B cell (primary cell): ENCODE measurements around the gene ULK4. TPM values are rescaled to one million over a fixed set of nuclear protein-coding genes. Genes with fewer than 3 reads are reported as not detected.
A peak's percentile ranks its signal among the peaks of the same experiment; 100 is the strongest.

Experiments
- ATAC-seq: fragments of 200-7000 bp; cut with Tn5 transposase; one replicate; pipeline ENCODE4 v1.10.0; 2021; ENCODE audit warnings: low read depth, mild to moderate bottlenecking, moderate number of reproducible peaks, moderate library complexity
- CTCF ChIA-PET: fragments of 350-600 bp; sonication (Branson Sonifier 250); formaldehyde crosslinking; loops from one replicate; lab custom pipeline; 2021; ENCODE audit warnings: antibody characterized with exemption, inconsistent platforms; lab: Charles Lee
- POLR2A ChIA-PET: fragments of 350-600 bp; sonication (Branson Sonifier 250); formaldehyde crosslinking; loops from one replicate; lab custom pipeline; 2021; ENCODE audit warnings: antibody characterized with exemption; lab: Charles Lee
- DNase-seq: peaks from one replicate; pipeline ENCODE4 v3.0.0; 2013
- H2AFZ ChIP-seq: 2 replicates; pipeline ENCODE4 v1.6.1; 2012; ENCODE audit warnings: mild to moderate bottlenecking, low read depth, low read length; ENCODE audit not compliant: insufficient read depth, poor library complexity, severe bottlenecking
- H3K27ac ChIP-seq, 2 donors: 1 replicate in 1 of 2; 2 replicates in 1 of 2; pipeline ENCODE4 v1.5.1; 2012 to 2013; ENCODE audit warnings: low read length in 2 of 2, mild to moderate bottlenecking in 2 of 2, moderate library complexity in 1 of 2
- H3K27me3 ChIP-seq, 4 experiments: fragments of 200-600 bp in 1 of 4; sonication (generic) in 1 of 4; replicated peaks in 1 of 4; 1 replicate in 2 of 4; 2 replicates in 2 of 4; pipeline versions ENCODE4 v1.6.1 to v1.7.0; 2013 to 2016; ENCODE audit warnings: low read length in 3 of 4, mild to moderate bottlenecking in 2 of 4, mixed read lengths in 1 of 4, moderate library complexity in 1 of 4; ENCODE audit not compliant: insufficient read depth in 4 of 4, control insufficient read depth in 3 of 4; ENCODE audit errors: control extremely low read depth in 1 of 4
- H3K36me3 ChIP-seq, 2 experiments: replicated peaks in 1 of 2; 1 replicate in 1 of 2; 2 replicates in 1 of 2; pipeline versions ENCODE4 v1.6.1 to v1.7.1; 2013; ENCODE audit warnings: low read length in 1 of 2; ENCODE audit not compliant: insufficient read depth in 2 of 2, control insufficient read depth in 1 of 2; ENCODE audit errors: control extremely low read depth in 1 of 2, extremely low read depth in 1 of 2
- H3K4me1 ChIP-seq, 2 donors: fragments of 200-600 bp in 1 of 2; sonication (generic) in 1 of 2; 1 replicate in 1 of 2; 2 replicates in 1 of 2; pipeline versions ENCODE4 v1.5.1 to v1.6.1; 2013 to 2017; ENCODE audit warnings: low read length in 2 of 2; ENCODE audit not compliant: control insufficient read depth in 2 of 2, insufficient read depth in 2 of 2
- H3K4me2 ChIP-seq: replicated peaks from 2 replicates; pipeline ENCODE3; 2012; ENCODE audit warnings: mild to moderate bottlenecking, low read depth, low read length; ENCODE audit not compliant: poor library complexity, severe bottlenecking
- H3K4me3 ChIP-seq, 5 experiments: fragments of 200-600 bp in 1 of 5; sonication (generic) in 1 of 5; 1 replicate in 3 of 5; 2 replicates in 2 of 5; pipeline versions ENCODE4 v1.5.1 to v1.7.0; 2011 to 2016; ENCODE audit warnings: low read length in 4 of 5, mild to moderate bottlenecking in 4 of 5, low read depth in 2 of 5, control low read depth in 1 of 5, moderate library complexity in 1 of 5; ENCODE audit not compliant: insufficient read depth in 1 of 5; ENCODE audit errors: control extremely low read depth in 1 of 5, extremely low read depth in 1 of 5
- H3K79me2 ChIP-seq: fragments of 200-600 bp; sonication (generic); one replicate; pipeline ENCODE4 v1.6.0; 2016; ENCODE audit warnings: low read length; ENCODE audit not compliant: control insufficient read depth, insufficient read depth
- H3K9ac ChIP-seq: fragments of 200-600 bp; sonication (generic); 2 replicates; pipeline ENCODE4 v1.6.1; 2017; ENCODE audit warnings: mild to moderate bottlenecking, low read length, moderate library complexity
- H3K9me3 ChIP-seq, 3 donors: one replicate each; pipeline versions ENCODE4 v1.6.1 to v1.7.1; 2013; ENCODE audit warnings: low read length in 2 of 3; ENCODE audit not compliant: control insufficient read depth in 2 of 3, insufficient read depth in 1 of 3; ENCODE audit errors: control extremely low read depth in 1 of 3
- H4K20me1 ChIP-seq: 2 replicates; pipeline ENCODE4 v1.6.0; 2012; ENCODE audit warnings: mild to moderate bottlenecking, low read length; ENCODE audit not compliant: insufficient read depth, control insufficient read depth, poor library complexity, severe bottlenecking
- H3K27ac Mint-ChIP-seq: one replicate; pipeline ENCODE4 v1.8.0; 2021; ENCODE audit warnings: mixed read lengths
- H3K27me3 Mint-ChIP-seq: one replicate; pipeline ENCODE4 v1.8.0; 2021; ENCODE audit warnings: mixed read lengths
- H3K4me1 Mint-ChIP-seq: one replicate; pipeline ENCODE4 v1.8.0; 2021; ENCODE audit warnings: mixed read lengths
- H3K4me3 Mint-ChIP-seq: one replicate; pipeline ENCODE4 v1.8.0; 2021; ENCODE audit warnings: mixed read lengths
- H3K9me3 Mint-ChIP-seq: one replicate; pipeline ENCODE4 v1.8.0; 2022; ENCODE audit warnings: mixed read lengths; ENCODE audit not compliant: insufficient read depth
- EZH2 ChIP-seq: IDR thresholded peaks from 2 replicates; pipeline ENCODE4 v1.6.1; 2012; ENCODE audit warnings: borderline replicate concordance, low read depth, mild to moderate bottlenecking, moderate library complexity, low read length; ENCODE audit not compliant: insufficient read depth, poor library complexity, severe bottlenecking
- WGBS: methylation state at CpG from one replicate; pipeline ENCODE4 v1.1.5; 2013; ENCODE audit warnings: missing lambda C conversion rate; ENCODE audit not compliant: insufficient coverage; 5-methylcytosine and 5-hydroxymethylcytosine counted together
- intact Hi-C: fragments of 100-400 bp; cut with micrococcal nuclease; formaldehyde crosslinking; loops from one replicate; pipeline ENCODE4 v1.10.0; 2022
- polyA plus RNA-seq: library from polyadenylated mRNA; depleted of rRNA; stranded (reverse); fragments of >200 nt; gene quantifications from 2 replicates; pipeline ENCODE4 v1.2.3, GENCODE V29; 2012
- total RNA-seq, 2 donors: library from RNA; stranded (reverse); fragments of 120-200 nt in 1 of 2; gene quantifications; 1 replicate in 1 of 2; 2 replicates in 1 of 2; pipeline versions ENCODE4 v1.2.3 to v1.2.4, GENCODE V29; 2013 to 2022
- TF ChIP-seq, protein P1 (sequence below): fragments of 200-600 bp; IDR thresholded peaks from one replicate; pipeline ENCODE4 v1.8.0; 2022; ENCODE audit warnings: antibody characterized with exemption, mild to moderate bottlenecking

Gene ULK4
- total and polyA plus RNA-seq, 2 donors (not counting 1 experiment from before 2014, with no cell fraction given), result 5.2 to 33.7 TPM

DNA sequence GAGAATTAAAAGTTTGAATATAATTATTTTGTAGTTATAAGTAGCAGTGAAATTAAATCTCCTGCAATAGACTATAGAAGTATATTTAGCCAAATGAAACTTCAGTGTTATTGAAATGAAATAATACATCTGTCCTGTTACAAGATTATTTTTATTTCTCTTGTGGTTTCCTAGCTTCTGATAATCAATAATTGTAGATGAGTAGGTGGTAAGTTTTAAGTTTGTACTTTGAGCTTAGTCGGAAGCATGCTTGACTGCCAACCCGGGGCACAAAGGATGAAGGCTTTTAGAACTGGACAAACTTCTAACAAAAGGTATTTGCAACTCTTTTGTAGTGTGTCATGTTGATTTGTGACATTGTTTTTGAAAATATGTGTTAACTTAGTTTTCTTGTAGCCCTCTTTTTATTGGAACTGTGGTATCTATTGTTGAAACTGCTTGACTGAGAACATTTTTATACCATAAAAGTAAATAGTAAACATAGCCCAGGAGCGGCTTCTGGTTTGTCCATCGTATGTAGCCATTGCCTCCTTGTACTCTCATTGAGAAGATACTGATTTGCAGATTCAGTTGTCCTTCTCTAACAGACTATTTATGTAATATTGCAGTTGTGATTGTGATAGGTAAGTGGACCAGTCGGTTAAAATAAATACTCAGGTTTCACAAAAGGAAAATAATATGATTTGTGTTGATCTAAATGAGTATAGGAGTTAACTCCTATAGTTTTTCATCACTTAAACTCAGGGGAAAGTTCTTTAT lies 759.6 kb downstream of the ULK4 start:
- H3K4me1 Mint-ChIP-seq, result peaks cover 73% of the 10 kb centered on the region
- ChIA-PET CTCF (interaction anchor here (0.6 to 2.0 kb wide), 10 partner anchors 9 to 622 kb away, joined by 3 to 8 read pairs (median 4); no protein-coding TSS in a partner anchor), POLR2A (interaction anchor here (0.7 kb wide), 1 partner anchor 20 kb away, joined by 4 read pairs; no protein-coding TSS in a partner anchor)
- Histone ChIP-seq H3K4me1 (peaks cover 56 to 72% of the 10 kb centered on the region in 2 donors), H3K36me3 (no peaks in the 10 kb centered on the region), H2AFZ (no peak overlapping the region), H3K27me3 (no peaks in the 10 kb centered on the region), H3K9ac (no peak overlapping the region), H3K4me3 (peak overlapping the region in 2 of 5 experiments; percentile 11 to 97), H3K27ac (peak overlapping the region in 1 of 2 donors; percentile 17), H3K9me3 (no peaks in the 10 kb centered on the region), H3K79me2 (peaks cover 97% of the 10 kb centered on the region), H3K4me2 (peak overlapping the region; percentile 83), H4K20me1 (peaks cover 72% of the 10 kb centered on the region)
- intact Hi-C loops, result loop anchor here (1.0 to 10.0 kb wide), 5 partner anchors 40 to 875 kb away; no protein-coding TSS in a partner anchor
- TF ChIP-seq EZH2, result no peak
- TF ChIP-seq, protein P1, sequence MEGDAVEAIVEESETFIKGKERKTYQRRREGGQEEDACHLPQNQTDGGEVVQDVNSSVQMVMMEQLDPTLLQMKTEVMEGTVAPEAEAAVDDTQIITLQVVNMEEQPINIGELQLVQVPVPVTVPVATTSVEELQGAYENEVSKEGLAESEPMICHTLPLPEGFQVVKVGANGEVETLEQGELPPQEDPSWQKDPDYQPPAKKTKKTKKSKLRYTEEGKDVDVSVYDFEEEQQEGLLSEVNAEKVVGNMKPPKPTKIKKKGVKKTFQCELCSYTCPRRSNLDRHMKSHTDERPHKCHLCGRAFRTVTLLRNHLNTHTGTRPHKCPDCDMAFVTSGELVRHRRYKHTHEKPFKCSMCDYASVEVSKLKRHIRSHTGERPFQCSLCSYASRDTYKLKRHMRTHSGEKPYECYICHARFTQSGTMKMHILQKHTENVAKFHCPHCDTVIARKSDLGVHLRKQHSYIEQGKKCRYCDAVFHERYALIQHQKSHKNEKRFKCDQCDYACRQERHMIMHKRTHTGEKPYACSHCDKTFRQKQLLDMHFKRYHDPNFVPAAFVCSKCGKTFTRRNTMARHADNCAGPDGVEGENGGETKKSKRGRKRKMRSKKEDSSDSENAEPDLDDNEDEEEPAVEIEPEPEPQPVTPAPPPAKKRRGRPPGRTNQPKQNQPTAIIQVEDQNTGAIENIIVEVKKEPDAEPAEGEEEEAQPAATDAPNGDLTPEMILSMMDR, result no peak
- no peaks in the 10 kb centered on the region for H3K27me3 Mint-ChIP-seq
- WGBS, result 36% methylated on average over 2 of the region's 5 CpGs
- no peak for ATAC-seq
- DNase-seq, result no peak
- H3K9me3 Mint-ChIP-seq, result no peaks in the 10 kb centered on the region
- H3K27ac Mint-ChIP-seq, result peak overlapping the region; percentile 5
- peak overlapping the region; percentile 96 for H3K4me3 Mint-ChIP-seq

DNA sequence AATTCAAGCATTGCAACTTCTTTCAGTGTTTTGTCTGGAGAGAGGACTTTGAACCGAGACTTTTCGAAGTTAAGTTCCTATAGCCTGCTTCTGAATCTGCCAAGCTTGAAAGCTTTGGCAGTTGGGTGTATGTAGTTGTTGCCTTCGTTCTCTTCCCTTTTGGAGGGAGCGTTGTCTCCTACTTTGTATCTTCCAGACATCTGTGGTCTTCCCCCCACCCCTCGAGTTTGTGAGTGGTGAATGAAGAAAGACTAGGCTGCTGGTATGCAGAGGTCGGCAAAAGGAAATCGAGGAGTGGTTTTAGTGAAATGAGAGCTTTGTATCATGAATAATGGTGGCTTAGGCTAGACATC lies 761.3 kb downstream of the ULK4 start:
- ATAC-seq, result no peak
- Histone ChIP-seq H3K4me2 (peak overlapping the region; percentile 83), H3K27me3 (no peaks in the 10 kb centered on the region), H3K9ac (peak overlapping the region; percentile 99), H3K4me3 (peak overlapping the region; percentile 60 to 98 (median 96)), H3K36me3 (no peaks in the 10 kb centered on the region), H2AFZ (no peak overlapping the region), H4K20me1 (peaks cover 56% of the 10 kb centered on the region), H3K4me1 (peaks cover 46 to 57% of the 10 kb centered on the region in 2 donors), H3K79me2 (peaks cover 81% of the 10 kb centered on the region), H3K9me3 (no peaks in the 10 kb centered on the region), H3K27ac (peak overlapping the region; percentile 22 to 36)
- TF ChIP-seq, protein P1, result no peak
- no peak for TF ChIP-seq EZH2
- ChIA-PET CTCF (interaction anchor here (0.8 to 1.0 kb wide), 2 partner anchors 10 to 616 kb away, joined by 3 read pairs; no protein-coding TSS in a partner anchor), POLR2A (no interaction called here)
- Mint-ChIP-seq H3K27ac (peak overlapping the region; percentile 85), H3K4me3 (peak overlapping the region; percentile 96), H3K27me3 (peaks cover 5% of the 10 kb centered on the region), H3K4me1 (peaks cover 58% of the 10 kb centered on the region), H3K9me3 (no peaks in the 10 kb centered on the region)
- intact Hi-C loops, result loop anchor here (2.0 to 10.0 kb wide), 5 partner anchors 16 to 873 kb away; no protein-coding TSS in a partner anchor
- DNase-seq, result peak; percentile 38
- 0% methylated on average over 4 of the region's 7 CpGs for WGBS
